GM12874 (cell line): ENCODE measurements around the gene TBX18.

Experiments used
- TF ChIP-seq, protein P1 (sequence below): IDR thresholded peaks from 2 replicates; pipeline ENCODE4 v1.5.1; 2011; ENCODE audit warnings: low read depth, mild to moderate bottlenecking, control low read depth, low read length, moderate library complexity; ENCODE audit not compliant: insufficient read depth

Gene TBX18

DNA sequence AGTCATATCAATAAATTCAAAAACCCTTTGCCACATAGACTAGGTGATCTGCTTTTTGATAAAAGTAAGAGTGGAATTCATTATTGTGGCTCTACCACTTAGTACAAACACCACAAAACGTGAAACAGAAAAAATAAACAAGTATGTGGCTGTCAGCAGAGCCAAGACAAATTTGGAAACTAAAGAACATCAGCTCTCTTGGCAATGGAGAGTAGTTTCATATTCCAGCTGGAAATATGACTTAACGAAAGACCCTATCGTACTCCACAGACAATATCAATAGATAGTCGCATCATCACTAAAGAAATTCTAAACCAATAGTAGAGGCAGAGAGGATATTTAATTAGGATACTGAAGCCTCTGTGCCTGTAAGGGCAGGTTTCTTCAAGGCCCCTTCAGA is 20.8 kb downstream of the TBX18 start:
- TF ChIP-seq, protein P1, sequence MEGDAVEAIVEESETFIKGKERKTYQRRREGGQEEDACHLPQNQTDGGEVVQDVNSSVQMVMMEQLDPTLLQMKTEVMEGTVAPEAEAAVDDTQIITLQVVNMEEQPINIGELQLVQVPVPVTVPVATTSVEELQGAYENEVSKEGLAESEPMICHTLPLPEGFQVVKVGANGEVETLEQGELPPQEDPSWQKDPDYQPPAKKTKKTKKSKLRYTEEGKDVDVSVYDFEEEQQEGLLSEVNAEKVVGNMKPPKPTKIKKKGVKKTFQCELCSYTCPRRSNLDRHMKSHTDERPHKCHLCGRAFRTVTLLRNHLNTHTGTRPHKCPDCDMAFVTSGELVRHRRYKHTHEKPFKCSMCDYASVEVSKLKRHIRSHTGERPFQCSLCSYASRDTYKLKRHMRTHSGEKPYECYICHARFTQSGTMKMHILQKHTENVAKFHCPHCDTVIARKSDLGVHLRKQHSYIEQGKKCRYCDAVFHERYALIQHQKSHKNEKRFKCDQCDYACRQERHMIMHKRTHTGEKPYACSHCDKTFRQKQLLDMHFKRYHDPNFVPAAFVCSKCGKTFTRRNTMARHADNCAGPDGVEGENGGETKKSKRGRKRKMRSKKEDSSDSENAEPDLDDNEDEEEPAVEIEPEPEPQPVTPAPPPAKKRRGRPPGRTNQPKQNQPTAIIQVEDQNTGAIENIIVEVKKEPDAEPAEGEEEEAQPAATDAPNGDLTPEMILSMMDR: no peak

DNA sequence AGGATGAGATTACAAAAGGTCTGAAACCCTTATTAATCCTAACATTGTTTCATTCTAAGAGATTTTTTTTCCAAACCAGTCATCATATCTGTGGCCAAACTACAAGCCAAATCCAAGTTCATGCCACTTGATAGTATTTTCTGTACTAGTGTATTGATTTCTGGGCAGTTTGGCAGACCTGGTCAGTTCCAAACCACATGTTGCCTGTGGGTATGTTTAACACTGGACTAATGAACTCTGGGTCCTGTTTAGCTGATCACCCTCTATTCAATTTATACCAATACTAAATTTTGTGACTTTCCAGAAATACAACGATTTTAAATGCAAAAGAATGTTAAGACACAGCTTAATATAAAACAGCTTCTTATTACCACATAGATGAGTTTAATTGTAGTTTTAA is 24.0 kb downstream of the TBX18 start:
- TF ChIP-seq, protein P1: no peak

DNA sequence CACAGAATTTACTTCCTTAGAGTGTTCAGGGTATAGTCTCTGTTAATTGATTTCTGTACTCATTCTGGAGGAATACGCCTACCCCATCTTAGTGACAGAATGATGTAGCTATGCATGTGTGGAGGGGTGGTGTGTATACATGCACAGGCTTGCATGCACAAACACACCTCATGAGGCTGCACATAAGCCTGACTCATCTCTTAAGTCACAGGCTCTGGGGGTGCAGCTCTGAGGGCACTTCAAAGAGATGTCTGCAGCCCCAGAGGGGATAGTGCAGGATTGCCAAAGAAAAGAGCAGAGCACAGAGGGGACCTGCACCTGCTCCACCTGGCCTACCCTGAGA is 24.6 kb downstream of the TBX18 start:
- TF ChIP-seq, protein P1: no peak

DNA sequence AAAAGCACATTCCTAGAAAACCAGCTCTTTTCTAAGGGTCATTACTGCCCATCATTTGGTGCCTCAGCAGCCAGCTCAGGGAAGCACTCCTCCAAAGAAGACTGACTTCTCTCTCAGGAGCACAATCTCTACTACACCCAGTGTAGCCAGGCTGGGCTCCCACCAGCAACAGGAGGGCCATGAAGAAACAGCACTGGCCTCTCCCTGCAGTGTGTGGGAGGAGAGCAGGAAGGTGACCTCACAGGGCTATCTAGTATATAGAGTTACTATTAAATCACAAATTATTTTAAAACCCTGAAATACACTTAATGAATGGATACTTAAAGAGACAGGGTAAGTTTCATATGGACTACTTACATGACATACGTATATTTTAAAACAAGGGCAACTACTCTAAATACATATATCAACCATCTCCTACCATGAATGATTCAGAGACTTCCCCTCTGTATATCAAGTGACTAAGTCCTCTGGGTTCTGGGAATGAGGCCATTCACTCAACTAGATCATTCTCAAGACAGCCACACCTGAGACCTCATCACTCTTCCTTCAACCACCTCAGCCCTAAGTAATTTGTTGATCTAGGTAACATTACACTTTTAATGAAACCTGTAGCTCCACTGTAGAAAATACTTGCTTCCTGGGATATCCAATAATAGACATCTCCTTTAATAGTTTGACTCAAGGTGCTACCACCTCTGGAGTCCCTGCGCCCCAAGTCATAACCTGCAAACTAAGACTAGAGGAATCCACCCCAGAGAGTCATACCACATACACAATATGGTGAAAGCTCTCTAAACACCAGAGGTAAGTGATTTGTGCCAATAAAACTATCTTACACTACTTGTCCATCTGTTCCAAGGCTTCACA is 25.2 kb downstream of the TBX18 start:
- TF ChIP-seq, protein P1: no peak

DNA sequence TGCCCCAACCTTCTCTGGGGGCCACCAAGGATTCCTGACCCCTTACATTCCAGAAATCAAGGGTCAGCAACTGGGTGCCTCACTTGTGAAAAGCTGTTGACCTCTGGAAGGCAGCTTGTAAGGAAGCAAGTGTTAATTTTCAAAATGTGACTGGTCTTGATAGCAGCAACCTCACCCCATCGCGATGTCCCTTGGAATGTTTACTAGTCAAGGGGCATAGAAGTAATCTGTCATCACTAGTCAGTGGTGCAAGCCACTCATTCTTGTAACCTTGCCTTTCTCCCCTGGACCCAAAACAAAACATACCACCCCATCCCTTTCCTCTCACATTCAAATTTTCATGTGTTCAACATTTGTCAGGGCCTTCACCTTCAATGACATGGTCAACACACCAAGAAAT is 30.5 kb downstream of the TBX18 start:
- TF ChIP-seq, protein P1: no peak

DNA sequence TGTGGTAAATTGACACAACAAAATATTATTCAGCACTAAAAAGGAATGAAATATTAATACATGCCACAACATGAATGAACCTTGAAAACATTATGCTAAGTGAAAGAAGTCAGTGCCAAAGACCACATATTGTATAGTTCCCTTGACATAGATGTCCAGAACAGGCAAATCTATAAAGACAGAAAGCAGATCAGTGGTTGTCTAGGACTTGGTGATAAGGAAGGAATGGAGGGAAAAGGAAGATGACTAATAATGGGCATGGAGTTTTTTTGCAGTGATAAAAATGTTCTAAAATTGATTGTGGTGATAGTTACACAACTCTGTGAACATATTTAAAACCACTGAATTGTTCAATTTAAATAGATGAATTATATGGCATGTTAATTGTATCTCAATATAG is 32.5 kb downstream of the TBX18 start:
- TF ChIP-seq, protein P1: no peak

DNA sequence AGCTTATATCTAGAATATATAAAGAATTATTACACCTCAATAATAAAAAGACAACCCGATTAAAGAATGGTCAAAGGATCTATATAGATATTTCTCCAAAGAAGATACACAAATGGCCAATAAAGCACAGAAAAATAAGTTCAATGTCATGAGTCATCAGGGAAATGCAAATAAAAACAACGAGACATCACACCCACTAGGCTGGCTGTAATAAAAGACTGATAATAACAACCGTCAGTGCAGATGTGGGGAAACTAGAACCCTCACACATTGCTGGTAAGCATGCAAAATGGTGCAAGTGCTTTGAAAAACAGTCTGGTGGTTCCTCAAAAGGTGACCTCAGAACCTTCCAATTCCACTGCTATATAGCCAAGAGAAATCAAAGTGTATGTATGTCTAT is 33.0 kb downstream of the TBX18 start:
- TF ChIP-seq, protein P1: no peak
